CD4-positive, alpha-beta T cell treated with Interferon gamma for 1 hour (primary cell): ENCODE results near the gene IFT81.
"Not testable (repeated sequence)": the region's sequence is repeated elsewhere in the genome, so short reads cannot be mapped to it uniquely, and the experiment has no call there.

Experiments
- DNase-seq: peaks from one replicate; pipeline ENCODE4 v3.0.0-alpha.2; 2020

IFT81 gene

DNA sequence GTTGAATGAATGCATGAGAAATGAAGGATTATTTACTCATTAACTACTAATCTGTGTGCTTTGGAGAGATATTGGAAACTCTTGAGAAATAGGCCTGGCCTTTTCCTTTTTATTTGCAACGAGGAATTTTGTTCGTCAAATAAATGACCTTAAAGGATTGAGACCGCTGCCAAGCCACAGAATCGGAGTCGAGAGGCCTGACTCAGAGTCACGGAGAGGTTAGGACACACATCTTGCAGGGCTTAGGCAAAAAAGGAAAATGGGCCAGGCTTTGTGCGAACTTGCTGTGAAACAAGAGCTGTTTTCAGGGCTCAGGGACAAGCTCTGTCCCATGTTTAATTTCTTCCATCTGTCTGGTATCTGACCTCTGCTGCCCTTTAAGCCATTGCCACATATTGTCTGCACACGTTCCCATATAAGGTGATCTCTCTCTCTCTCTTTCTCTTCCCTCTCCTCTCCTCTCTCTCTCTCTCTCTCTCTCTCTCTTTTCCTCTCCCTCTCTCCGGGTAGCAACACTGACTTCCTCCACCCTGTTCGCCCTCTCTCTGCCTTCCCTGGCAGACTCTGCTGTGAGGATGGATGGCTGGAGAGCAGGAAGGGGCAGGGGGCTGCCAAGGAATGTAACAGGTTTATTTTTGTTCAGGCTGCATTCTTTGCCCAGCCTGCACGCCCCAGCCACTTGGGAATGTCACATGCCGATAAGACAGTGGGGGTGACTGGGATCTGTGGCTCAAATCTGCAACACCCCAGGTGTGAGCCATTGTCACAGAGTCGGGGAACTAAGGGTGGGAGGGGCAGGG, 14.9 kb upstream of the IFT81 start:
- no peak for DNase-seq

DNA sequence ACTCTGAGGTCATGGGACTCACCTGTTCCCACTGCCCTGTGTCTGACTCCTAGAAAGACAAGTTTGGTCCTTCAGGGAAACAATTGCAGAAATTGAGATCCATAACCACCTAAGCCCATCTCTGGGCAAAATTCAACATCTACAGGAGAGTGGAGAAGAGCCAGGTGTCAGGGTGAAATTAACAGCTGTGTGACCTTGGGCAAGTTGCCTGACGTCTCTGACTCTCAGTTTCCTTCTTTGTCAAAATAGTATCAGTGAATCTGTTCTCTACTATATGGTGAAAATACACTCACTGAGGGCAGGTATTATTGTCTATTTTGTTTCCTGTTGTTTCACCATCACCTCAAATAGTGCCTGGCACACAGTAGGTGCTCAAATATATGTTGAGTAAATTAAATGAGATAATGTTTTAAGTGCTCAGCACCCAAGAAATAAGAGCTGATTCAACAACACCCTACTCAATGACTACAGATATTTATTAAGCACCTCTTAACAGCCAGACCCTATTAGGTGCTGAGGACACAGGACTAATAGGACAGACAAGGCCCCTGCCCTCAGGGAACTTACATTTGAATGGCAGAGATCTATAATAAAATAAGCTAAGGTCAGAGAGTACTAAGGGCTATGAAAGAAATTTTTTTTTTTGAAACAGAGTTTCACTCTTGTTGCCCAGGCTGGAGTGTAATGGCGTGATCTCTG, 14.2 kb upstream of the IFT81 start:
- no peak for DNase-seq

DNA sequence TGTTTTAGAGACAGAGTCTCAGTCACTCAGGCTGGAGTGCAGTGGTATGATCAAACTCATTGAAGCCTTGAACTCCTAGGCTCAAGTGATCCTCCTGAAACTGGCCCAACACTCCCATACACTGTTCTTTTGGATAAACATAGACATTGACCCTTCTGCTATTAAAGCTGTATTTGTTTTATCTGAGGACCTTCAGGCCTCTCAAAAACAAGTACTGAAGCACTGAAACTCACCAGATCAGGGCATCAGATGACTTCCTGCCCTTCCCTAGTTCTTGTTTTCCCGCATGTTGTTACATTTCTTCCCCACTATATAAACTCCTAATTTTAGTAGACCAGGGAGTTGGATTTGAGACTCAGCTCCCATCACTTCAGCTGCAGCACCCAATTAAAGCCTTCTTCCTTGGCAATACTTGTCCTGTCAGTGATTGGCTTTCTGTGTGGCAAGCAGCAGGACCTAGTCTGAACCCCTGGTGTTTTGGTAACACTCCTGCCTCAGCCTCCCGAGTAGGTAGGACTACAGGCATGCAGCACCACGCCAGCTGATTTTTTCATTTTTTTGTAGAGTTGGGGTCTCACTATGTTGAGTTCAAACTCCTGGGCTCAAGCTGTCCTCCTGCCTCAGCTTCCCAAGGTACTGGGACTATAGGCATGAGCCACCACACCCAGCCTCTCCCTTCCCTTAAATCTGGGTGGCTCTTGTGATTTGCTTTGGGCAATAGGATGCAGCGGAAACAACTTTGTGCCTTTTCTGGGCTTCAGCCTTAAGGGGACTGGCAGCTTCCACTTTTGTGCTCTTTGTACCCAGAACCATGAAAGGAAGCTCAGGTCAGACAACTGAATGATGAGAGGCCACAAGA, 12.5 kb upstream of the IFT81 start:
- DNase-seq: no peak

DNA sequence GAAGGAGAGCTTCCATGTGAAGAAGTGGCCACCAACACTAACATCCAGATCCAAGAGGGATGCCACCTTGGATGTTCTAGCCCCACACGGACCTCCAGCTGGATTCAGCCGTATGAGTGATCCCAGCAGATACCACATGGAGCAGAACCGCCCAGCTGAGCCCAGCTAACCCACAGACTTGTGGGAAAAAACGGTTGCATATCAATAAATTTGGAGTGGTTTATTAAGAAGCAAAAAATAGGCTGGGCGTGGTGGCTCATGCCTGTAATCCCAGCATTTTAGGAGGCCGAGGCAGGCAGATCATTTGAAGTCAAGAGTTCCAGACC, 11.9 kb upstream of the IFT81 start:
- no peak for DNase-seq

DNA sequence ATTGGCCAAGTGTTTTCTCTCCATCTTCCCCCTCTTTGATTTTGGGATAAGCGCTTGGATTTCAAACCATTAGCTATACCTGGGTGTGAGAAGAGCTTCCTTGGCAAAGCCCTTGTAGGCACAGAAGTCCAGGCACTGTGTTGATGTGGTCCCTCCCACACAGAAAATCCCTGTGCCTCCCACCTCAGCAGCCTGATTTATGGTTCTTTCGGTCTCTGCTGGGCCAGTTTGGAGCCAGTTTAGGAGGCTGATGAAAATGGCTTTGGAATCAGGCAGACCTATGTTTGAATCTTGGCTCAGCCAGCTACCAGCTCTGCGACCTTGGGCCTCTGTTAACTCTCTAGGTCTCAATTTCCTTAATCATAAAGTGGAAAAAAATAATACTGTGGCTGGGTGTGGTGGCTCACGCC, 9.6 kb upstream of the IFT81 start:
- DNase-seq: no peak

DNA sequence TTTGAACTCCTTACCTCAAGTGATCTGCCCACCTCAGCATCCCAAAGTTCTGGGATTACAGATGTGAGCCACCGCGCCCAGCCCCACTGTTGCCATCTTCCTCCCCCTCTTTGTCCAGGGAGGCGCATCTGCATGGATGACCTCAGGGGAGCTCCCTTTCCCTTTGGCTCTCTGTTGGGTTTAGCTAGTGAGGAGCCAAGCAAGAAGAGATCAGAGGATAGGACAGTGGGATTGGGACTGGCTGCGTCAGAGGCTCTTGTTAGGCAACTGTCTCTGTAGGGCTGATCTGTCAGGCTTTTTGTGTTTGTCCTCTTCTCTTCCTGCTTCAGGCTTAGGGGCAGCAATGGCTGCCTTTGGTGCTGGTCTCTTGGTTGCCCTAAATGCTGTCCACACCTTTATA, 8.5 kb upstream of the IFT81 start:
- no peak for DNase-seq

DNA sequence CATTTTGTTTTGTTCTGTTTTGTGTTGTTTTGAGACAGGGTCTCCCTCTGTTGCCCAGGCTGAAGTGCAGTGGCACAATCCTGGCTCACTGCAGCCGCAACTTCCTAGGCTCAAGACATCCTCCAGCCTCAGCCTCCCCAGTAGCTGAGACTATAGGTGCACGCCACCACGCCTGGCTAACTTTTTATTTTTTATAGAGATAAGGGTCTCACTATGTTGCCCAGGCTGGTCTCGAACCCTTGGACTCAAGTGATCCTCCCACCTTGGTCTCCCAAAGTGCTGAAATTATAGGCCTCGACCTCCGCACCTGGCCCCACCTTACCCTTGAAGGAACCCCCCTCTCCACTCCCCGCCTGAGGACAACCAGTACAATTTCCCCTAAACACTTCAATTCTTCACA, 7.5 kb upstream of the IFT81 start:
- no peak for DNase-seq

DNA sequence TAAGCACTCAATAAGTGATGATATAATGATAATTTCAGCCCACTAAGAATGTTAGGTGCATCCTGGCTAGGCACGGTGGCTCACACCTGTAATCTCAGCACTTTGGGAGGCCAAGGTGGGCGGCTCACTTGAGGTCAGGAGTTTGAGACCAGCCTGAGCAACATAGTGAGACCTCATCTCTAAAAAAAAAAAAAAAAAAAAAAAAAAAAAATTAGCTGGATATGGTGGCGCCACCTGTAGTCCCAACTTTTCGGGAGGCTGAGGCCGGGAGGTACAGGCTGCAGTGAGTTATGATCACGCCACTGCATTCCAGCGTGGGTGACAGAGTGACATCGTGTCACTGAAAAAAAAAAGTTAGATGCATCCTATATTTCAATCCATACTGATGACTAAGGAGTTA, 6.9 kb upstream of the IFT81 start:
- DNase-seq: not testable (repeated sequence)

DNA sequence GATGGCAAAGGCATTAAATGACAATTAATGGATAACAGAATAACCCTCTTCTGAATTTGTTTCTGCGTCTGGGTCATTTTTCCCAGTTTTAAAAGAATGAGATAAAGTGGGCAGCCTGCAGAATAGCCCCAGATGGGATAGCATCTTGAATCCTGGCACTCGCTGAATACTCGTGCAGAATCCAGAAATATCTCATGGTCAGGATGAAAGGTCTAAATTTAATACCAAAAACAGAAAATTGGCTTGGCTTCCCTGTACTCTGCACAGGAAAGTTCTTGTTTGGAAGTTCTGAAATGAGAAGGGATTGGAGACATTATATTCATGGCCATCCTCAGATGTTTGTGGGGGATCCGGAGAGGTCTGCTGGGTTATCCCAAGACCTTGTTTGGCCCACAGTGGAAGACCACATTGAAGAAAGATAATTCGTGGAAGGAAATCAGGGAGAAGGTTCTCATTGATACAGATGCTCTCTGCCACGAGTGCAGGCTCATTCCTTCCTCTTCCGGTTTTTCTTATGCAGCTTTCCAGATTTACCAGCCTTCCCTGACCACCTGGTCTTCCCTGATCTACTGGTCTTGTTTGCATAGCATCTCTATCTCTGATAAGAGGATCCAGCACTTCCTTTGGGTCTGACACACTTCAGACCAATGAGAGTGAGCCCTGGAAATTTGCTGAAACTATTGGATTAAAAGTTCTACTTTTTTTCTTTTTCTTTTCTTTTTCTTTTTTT, 6.0 kb upstream of the IFT81 start:
- DNase-seq: no peak

DNA sequence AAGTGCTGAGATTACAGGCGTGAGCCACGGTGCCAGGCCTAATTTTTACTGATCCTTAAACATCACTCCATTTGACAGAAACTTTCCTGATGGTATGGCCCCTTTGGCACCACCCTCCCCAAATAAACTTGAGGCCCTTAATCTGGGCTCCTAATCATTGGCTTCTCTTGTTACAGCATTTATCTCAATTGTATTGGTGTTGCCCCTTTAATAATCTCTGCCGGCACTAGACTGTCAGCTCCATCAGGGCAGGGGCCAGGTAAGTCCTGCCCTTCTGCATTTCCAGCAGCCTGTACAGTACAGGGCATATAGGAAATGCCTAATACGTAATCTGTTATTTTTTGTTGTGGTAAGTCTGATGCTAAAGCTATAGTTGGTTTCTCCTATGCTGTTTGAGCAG, 1.2 kb upstream of the IFT81 start:
- DNase-seq: no peak

DNA sequence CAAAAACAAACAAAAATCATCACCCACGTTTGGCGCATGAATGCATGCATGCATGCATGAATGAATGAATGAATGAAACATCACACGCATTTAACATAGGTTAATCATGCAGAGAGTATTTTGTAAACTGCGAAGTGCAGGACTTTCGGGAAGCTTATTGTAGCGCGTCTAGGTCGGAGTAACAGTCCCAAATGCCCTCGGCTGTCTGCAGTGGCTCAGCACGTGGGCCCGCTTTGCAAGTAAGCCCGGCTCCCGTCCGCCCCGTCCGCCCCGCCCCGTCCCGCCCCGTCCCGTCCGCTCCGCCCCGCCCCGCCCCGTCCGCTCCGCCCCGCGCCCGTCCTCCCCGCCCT, 263 bp upstream of the IFT81 start:
- DNase-seq: no peak

DNA sequence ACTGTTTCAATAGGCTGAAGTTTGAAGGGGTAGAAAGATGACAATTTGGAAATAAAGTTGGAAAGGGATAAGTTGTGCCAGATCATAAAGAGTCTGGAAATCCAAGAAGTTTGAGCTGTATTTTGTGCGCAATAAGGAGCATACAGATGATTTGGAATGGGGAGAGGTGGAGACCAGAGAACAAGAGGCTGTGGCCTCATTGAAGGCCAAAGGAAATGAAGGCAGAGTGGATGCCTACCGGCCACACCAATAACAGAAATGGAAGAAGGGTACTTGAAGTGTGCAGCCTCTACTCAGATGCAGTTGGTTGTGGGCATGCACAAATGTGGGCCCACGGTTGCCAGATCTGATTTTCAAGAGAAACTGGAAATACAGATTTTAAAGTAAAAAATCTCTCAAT, 2.4 kb downstream of the IFT81 start:
- no peak for DNase-seq

DNA sequence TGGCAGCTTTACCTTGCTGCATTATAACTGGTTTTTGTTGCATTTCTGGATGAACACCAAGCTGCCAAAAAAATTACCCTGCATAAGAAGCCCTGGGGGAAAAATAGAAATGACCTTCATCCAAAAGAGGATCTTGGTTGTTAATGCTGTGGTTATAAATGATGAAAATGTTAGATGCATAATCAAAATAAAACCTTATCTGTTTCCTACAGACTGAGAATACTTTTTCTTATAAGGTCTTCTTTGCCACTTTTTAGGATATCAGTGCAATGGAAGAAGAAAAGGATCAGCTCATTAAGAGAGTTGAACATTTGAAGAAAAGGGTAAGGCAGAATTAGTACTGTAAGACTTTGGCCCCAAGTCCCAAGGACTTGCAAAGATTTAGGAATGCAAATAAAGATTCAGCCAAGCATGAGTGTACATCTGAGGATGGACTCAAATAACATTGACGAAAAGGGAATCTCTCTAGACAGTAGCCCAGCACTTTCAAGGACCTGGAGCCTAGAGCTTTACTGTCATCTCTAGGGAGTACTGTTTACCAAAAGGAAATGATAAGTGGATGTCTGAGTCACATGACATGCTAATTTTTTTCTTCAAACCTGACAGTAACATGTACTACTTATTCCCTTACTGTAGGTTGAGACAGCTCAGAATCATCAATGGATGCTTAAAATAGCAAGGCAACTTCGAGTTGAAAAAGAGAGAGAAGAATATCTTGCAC, 10.7 kb downstream of the IFT81 start:
- DNase-seq: no peak

DNA sequence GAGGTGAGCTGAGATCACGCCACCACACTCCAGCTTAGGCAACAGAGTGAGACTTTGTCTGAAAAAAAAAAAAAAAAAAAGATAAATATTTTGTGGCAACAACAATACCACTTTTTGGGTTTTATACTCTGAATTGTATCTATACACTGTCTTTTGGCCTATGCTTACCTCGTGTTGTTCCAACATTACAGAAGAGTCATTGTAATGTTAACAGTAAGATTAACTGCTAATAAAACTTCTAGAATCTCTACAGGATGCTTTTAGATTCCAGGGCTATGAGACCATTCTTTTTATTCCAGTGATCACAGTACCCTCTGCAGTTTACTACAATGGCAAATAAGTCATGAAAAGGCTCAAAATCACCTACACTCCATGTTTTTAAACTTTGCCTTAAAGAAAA, 11.6 kb downstream of the IFT81 start:
- no peak for DNase-seq

DNA sequence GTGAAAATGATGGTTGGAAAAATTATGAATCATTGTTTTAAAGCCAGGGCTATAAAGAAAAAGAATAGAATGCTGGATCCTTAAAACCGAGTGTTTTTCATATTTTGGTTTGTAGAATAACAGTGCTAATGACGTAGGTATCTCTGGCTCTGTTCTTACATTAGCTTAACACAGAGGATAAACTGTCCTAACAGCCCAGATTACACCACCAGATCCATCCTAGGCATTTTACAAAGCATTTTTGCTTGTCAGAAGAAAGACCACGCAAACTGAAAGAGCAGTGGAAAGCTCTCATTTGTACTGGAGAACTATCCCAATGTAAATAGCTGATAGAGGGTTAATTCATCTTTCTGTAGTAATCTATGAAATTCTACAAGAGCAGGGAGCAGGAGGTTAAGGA, 13.6 kb downstream of the IFT81 start:
- DNase-seq: no peak

DNA sequence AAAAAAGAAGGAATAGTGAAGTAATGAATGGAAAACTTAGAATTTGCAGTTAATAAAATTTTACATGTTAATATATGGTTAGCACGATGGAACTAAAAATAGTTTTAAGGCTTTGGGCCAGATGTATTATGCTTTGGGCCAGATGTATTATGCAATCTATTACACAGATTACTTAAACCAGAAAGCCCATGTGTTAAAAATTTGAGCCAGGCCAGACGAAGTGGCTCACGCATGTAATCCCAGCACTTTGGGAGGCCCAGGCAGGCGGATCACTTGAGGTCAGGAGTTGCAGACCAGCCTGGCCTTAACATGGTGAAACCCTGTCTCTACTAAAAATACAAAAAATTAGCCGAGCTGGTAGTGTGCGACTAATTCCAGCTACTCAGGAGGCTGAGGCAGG, 17.2 kb downstream of the IFT81 start:
- no peak for DNase-seq

DNA sequence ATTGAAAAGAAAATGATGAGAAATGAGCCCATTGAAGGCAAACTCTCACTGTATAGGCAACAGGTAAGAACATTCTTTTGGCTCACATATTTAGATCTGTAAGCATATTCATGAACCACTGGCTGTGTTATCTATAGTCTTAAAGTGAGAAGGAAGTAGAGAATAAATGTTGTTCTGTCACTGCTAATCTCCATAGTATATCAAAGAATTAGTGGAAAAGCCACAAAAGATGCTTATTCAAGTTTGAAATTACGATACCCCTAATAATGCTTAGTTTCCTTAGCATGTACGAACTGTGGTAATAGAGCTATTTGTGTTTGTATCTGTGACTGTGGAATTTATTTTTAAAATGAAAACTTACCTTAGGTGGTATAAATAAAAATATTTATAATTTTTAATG, 22.8 kb downstream of the IFT81 start:
- no peak for DNase-seq

DNA sequence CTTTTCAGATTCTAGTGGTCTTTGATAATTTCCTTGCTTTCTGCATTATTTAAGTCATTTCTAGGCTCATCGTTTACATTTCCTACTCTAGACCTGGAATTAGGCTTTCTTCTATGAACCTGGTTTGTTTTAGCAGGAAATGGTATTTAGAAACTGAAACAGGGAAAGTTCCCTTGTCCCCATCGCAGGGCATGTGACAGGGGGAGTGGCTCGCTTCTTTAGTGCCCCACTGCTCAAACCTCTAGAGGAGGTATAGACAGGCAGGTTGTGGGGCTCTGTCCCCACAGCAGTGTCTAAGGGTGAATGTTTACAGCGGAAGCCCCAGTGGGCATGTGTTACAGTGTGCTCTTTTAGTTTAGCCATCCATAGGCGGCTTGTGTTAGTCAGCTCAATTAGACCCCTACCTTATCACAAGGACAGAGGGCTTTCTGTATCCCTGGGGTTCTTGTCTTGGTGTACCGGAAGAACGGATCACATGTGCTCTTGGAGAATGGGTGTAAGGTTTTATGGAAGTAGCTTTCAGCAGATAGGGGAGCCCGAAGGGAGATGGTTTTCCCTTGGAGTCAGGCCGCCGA, 25.0 kb downstream of the IFT81 start:
- DNase-seq: no peak

DNA sequence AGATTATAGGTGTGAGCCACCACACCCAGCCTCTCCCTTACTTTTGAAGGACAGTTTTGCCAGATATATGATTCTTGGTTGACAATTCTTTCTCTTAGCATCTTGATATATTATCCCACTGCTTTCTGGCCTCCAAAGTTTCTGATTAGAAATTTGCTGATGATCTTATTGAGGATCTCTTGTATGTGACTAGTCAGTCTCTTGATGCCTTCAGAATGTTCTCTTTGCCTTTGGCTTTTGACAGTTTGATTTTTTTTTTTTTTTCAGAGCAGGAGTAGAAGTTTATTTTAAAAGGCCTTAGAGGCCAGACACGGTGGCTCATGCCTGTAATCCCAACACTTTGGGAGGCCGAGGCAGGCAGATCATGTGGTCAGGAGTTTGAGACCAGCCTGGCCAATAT, 32.6 kb downstream of the IFT81 start:
- no peak for DNase-seq

DNA sequence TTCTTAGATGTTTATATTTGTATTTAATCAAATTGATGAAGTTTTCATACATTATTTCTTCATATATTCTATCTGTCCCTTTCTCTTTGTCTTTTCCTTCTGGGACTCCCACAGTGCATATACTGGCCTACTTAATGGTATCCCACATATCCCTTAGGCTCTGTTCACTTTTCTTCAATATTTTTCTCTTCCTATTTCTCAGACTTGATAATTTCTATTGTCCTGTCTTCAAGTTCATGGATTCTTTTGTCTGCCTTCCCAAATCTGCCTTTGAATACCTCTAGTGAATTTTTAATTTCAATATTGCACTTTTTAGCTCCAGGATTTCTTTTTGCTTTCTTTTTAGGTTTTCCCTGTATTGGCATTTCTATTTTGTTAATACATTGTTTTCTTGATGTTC, 33.4 kb downstream of the IFT81 start:
- DNase-seq: no peak

DNA sequence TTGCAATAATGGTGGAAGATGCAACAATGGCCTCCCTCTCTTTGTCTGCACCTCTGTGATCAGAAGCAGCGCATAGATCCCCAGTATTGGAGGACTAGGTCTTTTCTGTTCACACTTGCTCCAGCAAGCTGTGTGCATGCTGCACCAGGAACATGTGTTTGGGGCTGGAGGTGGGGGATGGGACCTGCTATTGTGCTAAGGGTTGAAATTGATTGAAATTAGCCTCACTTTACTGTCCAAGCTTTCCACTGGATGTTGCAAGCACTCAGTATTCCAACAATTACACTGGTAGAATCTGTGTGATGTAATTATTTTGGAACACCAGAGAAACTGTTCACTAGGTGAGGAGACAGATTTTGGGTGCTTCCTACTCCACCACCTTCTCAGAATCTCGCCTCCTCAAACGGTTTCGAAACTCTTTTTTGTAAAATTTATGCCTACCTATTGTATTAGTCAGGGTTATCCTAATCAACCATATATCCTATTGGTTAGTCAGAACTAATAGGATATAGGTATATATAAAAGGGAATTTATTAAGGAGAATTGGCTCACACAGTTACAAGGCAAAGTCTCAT, 35.6 kb downstream of the IFT81 start:
- DNase-seq: no peak
